ENCODE data around the gene SLC38A1.

The SLC38A1 gene

DNA sequence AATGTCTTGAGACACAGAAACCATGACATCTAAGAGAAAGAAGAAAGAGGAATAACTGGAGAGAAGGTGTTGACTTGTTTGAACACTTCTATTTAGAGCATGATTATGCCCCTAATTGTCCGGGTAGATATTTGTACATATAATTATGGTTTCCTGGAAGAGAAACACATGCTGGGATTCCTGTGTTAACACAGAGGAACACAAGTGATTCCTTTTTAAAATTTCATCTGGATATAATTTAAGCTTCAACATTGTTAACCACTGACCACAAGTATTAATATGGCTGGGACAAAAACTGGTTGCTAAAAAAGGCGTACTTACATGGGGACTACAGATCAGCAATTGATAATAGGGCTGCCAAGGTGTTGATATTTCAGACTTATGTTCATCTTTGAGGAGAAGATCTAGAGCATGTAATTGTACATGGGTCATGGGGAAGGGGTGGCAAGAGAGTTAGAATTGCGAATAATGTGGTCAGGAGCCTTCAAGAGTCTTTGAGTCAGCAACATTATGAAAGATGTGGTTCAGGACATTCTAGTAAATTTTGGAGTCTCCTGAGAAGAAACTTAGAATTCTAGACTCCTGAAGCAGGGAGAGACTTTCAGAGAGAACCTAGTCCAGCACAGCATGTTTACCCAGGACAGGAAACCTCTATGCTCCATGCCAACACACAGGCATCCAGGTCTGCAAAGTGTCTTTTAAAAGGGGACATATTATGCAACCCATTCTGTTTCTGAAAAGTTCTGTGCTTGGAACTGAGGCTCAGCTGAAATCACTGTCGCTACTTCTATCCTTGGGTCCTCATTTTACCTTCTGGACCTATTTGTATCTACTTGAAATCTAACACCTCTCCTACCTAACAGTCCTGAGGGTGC is 56.5 kb downstream of the SLC38A1 start:
- no peak overlapping the region for H3K4me3 ChIP-seq (ENCODE audit: low read length)
- TF ChIP-seq CTCF (conservative IDR thresholded peaks at IDR 0.05; ENCODE audit: low read depth, low read length) = no peak
- DNase-seq (ENCODE audit: low read depth) = no peak

GRCh38 chr12:46210873-46211439 is 57.9 kb downstream of the SLC38A1 start:
- TF ChIP-seq CTCF (conservative IDR thresholded peaks at IDR 0.05; ENCODE audit: low read depth, low read length) = no peak
- no peak for DNase-seq (ENCODE audit: low read depth)
- no peak overlapping the region for H3K4me3 ChIP-seq (ENCODE audit: low read length)

- DNase-seq (ENCODE audit: low read depth) = no peak
- H3K4me3 ChIP-seq (ENCODE audit: low read length) = no peak overlapping the region
- no peak for TF ChIP-seq CTCF (conservative IDR thresholded peaks at IDR 0.05; ENCODE audit: low read depth, low read length)
These were observed 58.6 kb downstream of the SLC38A1 start for GRCh38 chr12:46209914-46210872.

- TF ChIP-seq CTCF (conservative IDR thresholded peaks at IDR 0.05; ENCODE audit: low read depth, low read length) = no peak
- DNase-seq (ENCODE audit: low read depth) = no peak
- no peak overlapping the region for H3K4me3 ChIP-seq (ENCODE audit: low read length)
These were observed 59.7 kb downstream of the SLC38A1 start for GRCh38 chr12:46209170-46209569.

DNA sequence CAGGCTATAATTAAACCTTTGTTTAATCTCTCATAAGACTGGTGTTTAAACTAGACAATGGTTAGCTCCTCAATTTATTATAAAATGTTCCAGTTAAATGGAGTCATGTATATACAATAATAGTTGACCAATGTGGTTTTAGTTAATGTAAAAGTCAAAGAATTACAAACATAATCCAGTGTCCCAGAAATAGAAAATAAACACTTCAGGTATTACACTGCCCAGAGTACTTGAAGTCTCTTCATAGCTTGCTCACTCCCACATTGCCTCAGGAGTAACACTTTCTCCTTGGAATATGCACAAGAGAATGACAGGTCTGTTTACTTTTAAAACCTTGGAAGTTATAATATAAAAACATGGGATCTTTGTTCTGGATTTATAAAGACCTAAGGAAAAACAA is 60.5 kb downstream of the SLC38A1 start:
- no peak for TF ChIP-seq CTCF (conservative IDR thresholded peaks at IDR 0.05; ENCODE audit: low read depth, low read length)
- no peak overlapping the region for H3K4me3 ChIP-seq (ENCODE audit: low read length)
- no peak for DNase-seq (ENCODE audit: low read depth)

GRCh38 chr12:46207644-46208043 is 61.2 kb downstream of the SLC38A1 start:
- H3K4me3 ChIP-seq (ENCODE audit: low read length) = no peak overlapping the region
- no peak for TF ChIP-seq CTCF (conservative IDR thresholded peaks at IDR 0.05; ENCODE audit: low read depth, low read length)
- DNase-seq (ENCODE audit: low read depth) = no peak
